HepG2 (cell line): ENCODE data around the gene SCGB1D4. TPM values are rescaled to one million over a fixed set of nuclear protein-coding genes. Genes with fewer than 3 reads are reported as not detected.

Experiments
- ATF3 ChIP-seq: sonication (generic); formaldehyde crosslinking; IDR thresholded peaks from 2 replicates; pipeline ENCODE4 v1.4.0; 2020; ENCODE audit warnings: missing genetic modification reagents
- HDAC2 ChIP-seq: sonication (generic); formaldehyde crosslinking; IDR thresholded peaks from 2 replicates; pipeline ENCODE4 v1.4.0; 2020; ENCODE audit warnings: missing genetic modification reagents
- HMG20A ChIP-seq: IDR thresholded peaks from 2 replicates; pipeline ENCODE4 v1.6.1; 2016; ENCODE audit warnings: borderline replicate concordance
- MED13 ChIP-seq: sonication (generic); formaldehyde crosslinking; IDR thresholded peaks from 2 replicates; pipeline ENCODE4 v1.5.0; 2020; ENCODE audit warnings: missing genetic modification reagents
- NBN ChIP-seq: fragments of 450-650 bp; conservative IDR thresholded peaks from 2 replicates; pipeline ENCODE4 v1.6.1; 2017
- NR0B2 ChIP-seq: sonication (generic); formaldehyde crosslinking; IDR thresholded peaks from 2 replicates; pipeline ENCODE4 v1.4.0; 2020; ENCODE audit warnings: mild to moderate bottlenecking, missing genetic modification reagents
- PAWR ChIP-seq: sonication (generic); formaldehyde crosslinking; IDR thresholded peaks from 2 replicates; pipeline ENCODE4 v1.4.0; 2020; ENCODE audit warnings: missing genetic modification reagents, mild to moderate bottlenecking, borderline replicate concordance
- XRCC5 ChIP-seq: fragments of 200-400 bp; formaldehyde crosslinking; optimal IDR thresholded peaks from 2 replicates; pipeline ENCODE3; 2017; ENCODE audit warnings: mild to moderate bottlenecking, low read length
- ZNF138 ChIP-seq: sonication (generic); formaldehyde crosslinking; IDR thresholded peaks from 2 replicates; pipeline ENCODE4 v1.5.0; 2020; ENCODE audit warnings: mild to moderate bottlenecking, low read depth, missing genetic modification reagents
- ZNF512 ChIP-seq: sonication (generic); formaldehyde crosslinking; IDR thresholded peaks from 2 replicates; pipeline ENCODE4 v1.4.0; 2020; ENCODE audit warnings: mild to moderate bottlenecking, missing genetic modification reagents
- ZNF543 ChIP-seq: sonication (generic); formaldehyde crosslinking; IDR thresholded peaks from 2 replicates; pipeline ENCODE4 v1.4.0; 2020; ENCODE audit warnings: mild to moderate bottlenecking, missing genetic modification reagents
- ZNF761 ChIP-seq: sonication (generic); formaldehyde crosslinking; conservative IDR thresholded peaks from 2 replicates; pipeline ENCODE4 v1.4.0; 2020; ENCODE audit warnings: mild to moderate bottlenecking, missing genetic modification reagents
- polyA plus RNA-seq, 8 experiments: library from polyadenylated mRNA; depleted of rRNA in 3 of 8; stranded (reverse) in 7 of 8; unstranded in 1 of 8; fragments of >200 nt; fragmentation: Illumina TruSeq in 4 of 8; extraction: Trizol in 4 of 8; gene quantifications; 2 replicates each; pipeline versions ENCODE4 v1.2.1 to v1.2.3, GENCODE V29; 2011 to 2016; ENCODE audit warnings: low read depth in 4 of 8, missing spikeins in 1 of 8, mixed read lengths in 1 of 8; ENCODE audit not compliant: insufficient read depth in 1 of 8
- total RNA-seq, 5 experiments: library from RNA; depleted of rRNA; stranded (reverse); fragments of >200 nt; fragmentation: Illumina TruSeq; extraction: Trizol; gene quantifications; 2 replicates each; pipeline ENCODE4 v1.2.3, GENCODE V29; 2016; ENCODE audit warnings: low read depth in 1 of 5
- TF ChIP-seq, protein P1 (sequence below): sonication (generic); formaldehyde crosslinking; IDR thresholded peaks from 2 replicates; pipeline ENCODE4 v1.5.0; 2020; ENCODE audit warnings: mild to moderate bottlenecking, missing genetic modification reagents
- TF ChIP-seq, protein P2 (sequence below): sonication (generic); formaldehyde crosslinking; IDR thresholded peaks from 2 replicates; pipeline ENCODE4 v1.5.0; 2020; ENCODE audit warnings: mild to moderate bottlenecking, missing genetic modification reagents, borderline replicate concordance
- TF ChIP-seq, protein P3 (sequence below): sonication (generic); formaldehyde crosslinking; IDR thresholded peaks from 2 replicates; pipeline ENCODE4 v1.5.1; 2020; ENCODE audit warnings: mild to moderate bottlenecking, missing genetic modification reagents

Gene SCGB1D4
- total and polyA plus RNA-seq, 2 of the 13 experiments (the other 11 are each of a cell fraction or from before 2014, with no cell fraction given): not detected

- peak; percentile 40 for TF ChIP-seq MED13 (CRISPR knock-in tag)
- no peak for TF ChIP-seq HMG20A (CRISPR knock-in tag)
- no peak for TF ChIP-seq ZNF761
- TF ChIP-seq ZNF138 (CRISPR knock-in tag): 0 out of 2 replicates have a peak, but pooled peaks have one; percentile 35
- TF ChIP-seq HDAC2 (CRISPR knock-in tag): peak; percentile 25; the same call in 1 of the 2 replicates
- TF ChIP-seq, protein P1, sequence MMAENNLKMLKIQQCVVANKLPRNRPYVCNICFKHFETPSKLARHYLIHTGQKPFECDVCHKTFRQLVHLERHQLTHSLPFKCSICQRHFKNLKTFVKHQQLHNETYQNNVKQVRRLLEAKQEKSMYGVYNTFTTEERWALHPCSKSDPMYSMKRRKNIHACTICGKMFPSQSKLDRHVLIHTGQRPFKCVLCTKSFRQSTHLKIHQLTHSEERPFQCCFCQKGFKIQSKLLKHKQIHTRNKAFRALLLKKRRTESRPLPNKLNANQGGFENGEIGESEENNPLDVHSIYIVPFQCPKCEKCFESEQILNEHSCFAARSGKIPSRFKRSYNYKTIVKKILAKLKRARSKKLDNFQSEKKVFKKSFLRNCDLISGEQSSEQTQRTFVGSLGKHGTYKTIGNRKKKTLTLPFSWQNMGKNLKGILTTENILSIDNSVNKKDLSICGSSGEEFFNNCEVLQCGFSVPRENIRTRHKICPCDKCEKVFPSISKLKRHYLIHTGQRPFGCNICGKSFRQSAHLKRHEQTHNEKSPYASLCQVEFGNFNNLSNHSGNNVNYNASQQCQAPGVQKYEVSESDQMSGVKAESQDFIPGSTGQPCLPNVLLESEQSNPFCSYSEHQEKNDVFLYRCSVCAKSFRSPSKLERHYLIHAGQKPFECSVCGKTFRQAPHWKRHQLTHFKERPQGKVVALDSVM (CRISPR knock-in tag): 0 out of 2 replicates have a peak, but pooled peaks have one; percentile 37
- TF ChIP-seq, protein P2, sequence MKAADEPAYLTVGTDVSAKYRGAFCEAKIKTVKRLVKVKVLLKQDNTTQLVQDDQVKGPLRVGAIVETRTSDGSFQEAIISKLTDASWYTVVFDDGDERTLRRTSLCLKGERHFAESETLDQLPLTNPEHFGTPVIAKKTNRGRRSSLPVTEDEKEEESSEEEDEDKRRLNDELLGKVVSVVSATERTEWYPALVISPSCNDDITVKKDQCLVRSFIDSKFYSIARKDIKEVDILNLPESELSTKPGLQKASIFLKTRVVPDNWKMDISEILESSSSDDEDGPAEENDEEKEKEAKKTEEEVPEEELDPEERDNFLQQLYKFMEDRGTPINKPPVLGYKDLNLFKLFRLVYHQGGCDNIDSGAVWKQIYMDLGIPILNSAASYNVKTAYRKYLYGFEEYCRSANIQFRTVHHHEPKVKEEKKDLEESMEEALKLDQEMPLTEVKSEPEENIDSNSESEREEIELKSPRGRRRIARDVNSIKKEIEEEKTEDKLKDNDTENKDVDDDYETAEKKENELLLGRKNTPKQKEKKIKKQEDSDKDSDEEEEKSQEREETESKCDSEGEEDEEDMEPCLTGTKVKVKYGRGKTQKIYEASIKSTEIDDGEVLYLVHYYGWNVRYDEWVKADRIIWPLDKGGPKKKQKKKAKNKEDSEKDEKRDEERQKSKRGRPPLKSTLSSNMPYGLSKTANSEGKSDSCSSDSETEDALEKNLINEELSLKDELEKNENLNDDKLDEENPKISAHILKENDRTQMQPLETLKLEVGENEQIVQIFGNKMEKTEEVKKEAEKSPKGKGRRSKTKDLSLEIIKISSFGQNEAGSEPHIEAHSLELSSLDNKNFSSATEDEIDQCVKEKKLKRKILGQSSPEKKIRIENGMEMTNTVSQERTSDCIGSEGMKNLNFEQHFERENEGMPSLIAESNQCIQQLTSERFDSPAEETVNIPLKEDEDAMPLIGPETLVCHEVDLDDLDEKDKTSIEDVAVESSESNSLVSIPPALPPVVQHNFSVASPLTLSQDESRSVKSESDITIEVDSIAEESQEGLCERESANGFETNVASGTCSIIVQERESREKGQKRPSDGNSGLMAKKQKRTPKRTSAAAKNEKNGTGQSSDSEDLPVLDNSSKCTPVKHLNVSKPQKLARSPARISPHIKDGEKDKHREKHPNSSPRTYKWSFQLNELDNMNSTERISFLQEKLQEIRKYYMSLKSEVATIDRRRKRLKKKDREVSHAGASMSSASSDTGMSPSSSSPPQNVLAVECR: peak; percentile 61; the same call in 1 of the 2 replicates
- TF ChIP-seq XRCC5: no peak
- TF ChIP-seq, protein P3, sequence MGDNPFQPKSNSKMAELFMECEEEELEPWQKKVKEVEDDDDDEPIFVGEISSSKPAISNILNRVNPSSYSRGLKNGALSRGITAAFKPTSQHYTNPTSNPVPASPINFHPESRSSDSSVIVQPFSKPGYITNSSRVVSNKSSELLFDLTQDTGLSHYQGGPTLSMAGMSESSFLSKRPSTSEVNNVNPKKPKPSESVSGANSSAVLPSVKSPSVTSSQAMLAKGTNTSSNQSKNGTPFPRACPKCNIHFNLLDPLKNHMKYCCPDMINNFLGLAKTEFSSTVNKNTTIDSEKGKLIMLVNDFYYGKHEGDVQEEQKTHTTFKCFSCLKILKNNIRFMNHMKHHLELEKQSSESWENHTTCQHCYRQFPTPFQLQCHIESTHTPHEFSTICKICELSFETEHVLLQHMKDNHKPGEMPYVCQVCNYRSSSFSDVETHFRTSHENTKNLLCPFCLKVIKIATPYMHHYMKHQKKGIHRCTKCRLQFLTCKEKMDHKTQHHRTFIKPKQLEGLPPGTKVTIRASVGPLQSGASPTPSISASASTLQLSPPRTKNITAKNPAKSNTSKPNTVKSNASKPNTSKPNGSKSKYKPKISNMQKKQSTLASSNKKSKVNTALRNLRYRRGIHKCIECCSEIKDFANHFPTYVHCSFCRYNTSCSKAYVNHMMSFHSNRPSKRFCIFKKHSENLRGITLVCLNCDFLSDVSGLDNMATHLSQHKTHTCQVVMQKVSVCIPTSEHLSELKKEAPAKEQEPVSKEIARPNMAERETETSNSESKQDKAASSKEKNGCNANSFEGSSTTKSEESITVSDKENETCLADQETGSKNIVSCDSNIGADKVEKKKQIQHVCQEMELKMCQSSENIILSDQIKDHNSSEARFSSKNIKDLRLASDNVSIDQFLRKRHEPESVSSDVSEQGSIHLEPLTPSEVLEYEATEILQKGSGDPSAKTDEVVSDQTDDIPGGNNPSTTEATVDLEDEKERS (CRISPR knock-in tag): peak; percentile 4; the same call in 1 of the 2 replicates
- no peak for TF ChIP-seq ZNF512 (CRISPR knock-in tag)
- TF ChIP-seq NBN: no peak
- TF ChIP-seq NR0B2 (CRISPR knock-in tag): peak; percentile 51
- 0 out of 2 replicates have a peak, but pooled peaks have one; percentile 14 for TF ChIP-seq ZNF543 (CRISPR knock-in tag)
- TF ChIP-seq PAWR (CRISPR knock-in tag): no peak
- no peak; the same call in 1 of the 2 replicates for TF ChIP-seq ATF3 (CRISPR knock-in tag)
Measured at GRCh38 chr11:62337303-62338181, 38.7 kb upstream of the SCGB1D4 start, which contains the start of gene ASRGL1 (continued).
